ENCODE results near the gene TMEM256.

TMEM256 gene

GRCh38 chr17:7393613-7394451 is 10.1 kb downstream of the TMEM256 start:
- Histone ChIP-seq H3K4ac (ENCODE audit: low read depth in 1 of 2, low read length in 2 of 2) (peak overlapping the region in 1 of 2 experiments; percentile 29), H2AK5ac (ENCODE audit: low read length, severe bottlenecking) (no peak overlapping the region), H2BK120ac (ENCODE audit: low read depth, low read length) (peak overlapping the region; percentile 71), H4K8ac (ENCODE audit: low read length) (peak overlapping the region; percentile 10), H3K9me3 (ENCODE audit: control insufficient read depth, low read length) (no peaks in the 10 kb centered on the region), H3K27ac (ENCODE audit: low read length, poor library complexity, severe bottlenecking) (peak overlapping the region; percentile 54), H3K36me3 (ENCODE audit: control insufficient read depth in 1 of 2, insufficient read depth in 2 of 2, low read depth in 1 of 2, low read length in 2 of 2) (peaks cover 40 to 41% of the 10 kb centered on the region in 2 experiments), H3K4me1 (ENCODE audit: control insufficient read depth, insufficient read depth, low read depth, low read length) (peaks cover 25% of the 10 kb centered on the region), H2AFZ (ENCODE audit: low read depth, low read length) (peak overlapping the region; percentile 46), H3K14ac (ENCODE audit: low read length in 2 of 2) (peak overlapping the region in 1 of 2 experiments; percentile 69), H2BK15ac (ENCODE audit: low read depth, poor library complexity, severe bottlenecking) (peak overlapping the region; percentile 73), H4K91ac (ENCODE audit: low read length) (peak overlapping the region; percentile 23), H3K18ac (ENCODE audit: low read depth in 1 of 2, low read length in 2 of 2) (peak overlapping the region in 1 of 2 experiments; percentile 74), H3K4me2 (ENCODE audit: low read length, poor library complexity, severe bottlenecking) (peak overlapping the region; percentile 46), H3K23ac (ENCODE audit: low read length in 2 of 2) (peak overlapping the region in 1 of 2 experiments; percentile 78), H3K79me1 (replicated peaks; ENCODE audit: low read length, poor library complexity, severe bottlenecking) (peaks cover 21% of the 10 kb centered on the region), H3K9ac (ENCODE audit: low read length) (peak overlapping the region; percentile 88), H2BK5ac (ENCODE audit: low read depth, low read length, poor library complexity, severe bottlenecking) (no peak overlapping the region), H3K4me3 (ENCODE audit: insufficient read depth in 1 of 2, low read depth in 1 of 2, low read length in 2 of 2) (peak overlapping the region; percentile 69 to 92), H2BK12ac (ENCODE audit: low read length in 2 of 2) (peak overlapping the region in 1 of 2 experiments; percentile 6), H3K27me3 (ENCODE audit: control insufficient read depth in 1 of 2, insufficient read depth in 1 of 2, low read length in 2 of 2) (no peaks in the 10 kb centered on the region)
- WGBS: 11% methylated on average over 42 of the region's 48 CpGs
- peak; percentile 41 for DNase-seq

- H3K27me3 ChIP-seq (ENCODE audit: control insufficient read depth in 1 of 2, insufficient read depth in 1 of 2, low read length in 2 of 2): no peaks in the 10 kb centered on the region
- H2AK5ac ChIP-seq (ENCODE audit: low read length, severe bottlenecking): no peak overlapping the region
- H2BK5ac ChIP-seq (ENCODE audit: low read depth, low read length, poor library complexity, severe bottlenecking): no peak overlapping the region
- peak overlapping the region in 1 of 2 experiments; percentile 69 for H3K14ac ChIP-seq (ENCODE audit: low read length in 2 of 2)
- H3K23ac ChIP-seq (ENCODE audit: low read length in 2 of 2): no peak overlapping the region
- H3K79me1 ChIP-seq (replicated peaks; ENCODE audit: low read length, poor library complexity, severe bottlenecking): peaks cover 22% of the 10 kb centered on the region
- H4K8ac ChIP-seq (ENCODE audit: low read length): no peak overlapping the region
- no peak for DNase-seq
- no peaks in the 10 kb centered on the region for H3K9me3 ChIP-seq (ENCODE audit: control insufficient read depth, low read length)
- peak overlapping the region in 1 of 2 experiments; percentile 29 for H3K4ac ChIP-seq (ENCODE audit: low read depth in 1 of 2, low read length in 2 of 2)
- no peak overlapping the region for H2BK15ac ChIP-seq (ENCODE audit: low read depth, poor library complexity, severe bottlenecking)
- peak overlapping the region; percentile 69 to 92 for H3K4me3 ChIP-seq (ENCODE audit: insufficient read depth in 1 of 2, low read depth in 1 of 2, low read length in 2 of 2)
- H3K4me1 ChIP-seq (ENCODE audit: control insufficient read depth, insufficient read depth, low read depth, low read length): peaks cover 25% of the 10 kb centered on the region
- 82% methylated on average over 34 of the region's 42 CpGs for WGBS
- peak overlapping the region; percentile 88 for H3K9ac ChIP-seq (ENCODE audit: low read length)
- H3K36me3 ChIP-seq (ENCODE audit: control insufficient read depth in 1 of 2, insufficient read depth in 2 of 2, low read depth in 1 of 2, low read length in 2 of 2): peaks cover 46 to 50% of the 10 kb centered on the region in 2 experiments
- peak overlapping the region in 1 of 2 experiments; percentile 37 for H2BK12ac ChIP-seq (ENCODE audit: low read length in 2 of 2)
- peak overlapping the region in 1 of 2 experiments; percentile 37 for H3K18ac ChIP-seq (ENCODE audit: low read depth in 1 of 2, low read length in 2 of 2)
- H3K27ac ChIP-seq (ENCODE audit: low read length, poor library complexity, severe bottlenecking): no peak overlapping the region
- H2BK120ac ChIP-seq (ENCODE audit: low read depth, low read length): no peak overlapping the region
- no peak overlapping the region for H4K91ac ChIP-seq (ENCODE audit: low read length)
- no peak overlapping the region for H2AFZ ChIP-seq (ENCODE audit: low read depth, low read length)
- peak overlapping the region; percentile 46 for H3K4me2 ChIP-seq (ENCODE audit: low read length, poor library complexity, severe bottlenecking)
These were observed 10.9 kb downstream of the TMEM256 start for GRCh38 chr17:7392696-7393612.

- Histone ChIP-seq H2BK5ac (ENCODE audit: low read depth, low read length, poor library complexity, severe bottlenecking) (no peak overlapping the region), H4K8ac (ENCODE audit: low read length) (no peak overlapping the region), H2AFZ (ENCODE audit: low read depth, low read length) (no peak overlapping the region), H2AK5ac (ENCODE audit: low read length, severe bottlenecking) (no peak overlapping the region), H3K14ac (ENCODE audit: low read length in 2 of 2) (no peak overlapping the region), H3K23ac (ENCODE audit: low read length in 2 of 2) (no peak overlapping the region), H3K4ac (ENCODE audit: low read depth in 1 of 2, low read length in 2 of 2) (no peak overlapping the region), H3K4me3 (ENCODE audit: insufficient read depth in 1 of 2, low read depth in 1 of 2, low read length in 2 of 2) (no peak overlapping the region), H3K9ac (ENCODE audit: low read length) (no peak overlapping the region), H2BK120ac (ENCODE audit: low read depth, low read length) (no peak overlapping the region), H3K9me3 (ENCODE audit: control insufficient read depth, low read length) (no peaks in the 10 kb centered on the region), H2BK12ac (ENCODE audit: low read length in 2 of 2) (no peak overlapping the region), H3K79me1 (replicated peaks; ENCODE audit: low read length, poor library complexity, severe bottlenecking) (peaks cover 22% of the 10 kb centered on the region), H4K91ac (ENCODE audit: low read length) (no peak overlapping the region), H3K36me3 (ENCODE audit: control insufficient read depth in 1 of 2, insufficient read depth in 2 of 2, low read depth in 1 of 2, low read length in 2 of 2) (peaks cover 46 to 63% of the 10 kb centered on the region in 2 experiments), H3K4me2 (ENCODE audit: low read length, poor library complexity, severe bottlenecking) (no peak overlapping the region), H2BK15ac (ENCODE audit: low read depth, poor library complexity, severe bottlenecking) (no peak overlapping the region), H3K4me1 (ENCODE audit: control insufficient read depth, insufficient read depth, low read depth, low read length) (peaks cover 21% of the 10 kb centered on the region), H3K27me3 (ENCODE audit: control insufficient read depth in 1 of 2, insufficient read depth in 1 of 2, low read length in 2 of 2) (no peaks in the 10 kb centered on the region), H3K27ac (ENCODE audit: low read length, poor library complexity, severe bottlenecking) (no peak overlapping the region), H3K18ac (ENCODE audit: low read depth in 1 of 2, low read length in 2 of 2) (no peak overlapping the region)
- DNase-seq: no peak
- WGBS: 71% methylated on average over 2 of the region's 2 CpGs
These were observed 12.6 kb downstream of the TMEM256 start for GRCh38 chr17:7391307-7391706.

All from mesenchymal stem cell (in vitro differentiated cells and primary cell).